Liver (tissue), 9 donors: ENCODE data around the gene C17orf58. TPM values are rescaled to one million over a fixed set of nuclear protein-coding genes. Genes with fewer than 3 reads are reported as not detected.

Experiments
- DNase-seq: peaks from one replicate; pipeline ENCODE4 v3.0.0-alpha.2; 2017; ENCODE audit warnings: low spot score
- H3K27ac ChIP-seq, 2 donors: one replicate each; pipeline ENCODE4 v1.7.0; 2013; ENCODE audit warnings: inconsistent platforms in 2 of 2, low read length in 2 of 2, control low read depth in 1 of 2, low read depth in 1 of 2, mild to moderate bottlenecking in 1 of 2
- H3K27me3 ChIP-seq, 4 donors: one replicate each; pipeline versions ENCODE4 v1.6.1 to v1.7.0; 2013; ENCODE audit warnings: low read length in 3 of 4, inconsistent platforms in 1 of 4, mild to moderate bottlenecking in 1 of 4, moderate library complexity in 1 of 4; ENCODE audit not compliant: control insufficient read depth in 4 of 4, insufficient read depth in 4 of 4
- H3K36me3 ChIP-seq, 4 donors: one replicate each; pipeline versions ENCODE4 v1.6.1 to v1.7.0; 2013; ENCODE audit warnings: low read length in 3 of 4, mild to moderate bottlenecking in 3 of 4, low read depth in 1 of 4, moderate library complexity in 1 of 4; ENCODE audit not compliant: control insufficient read depth in 4 of 4, insufficient read depth in 3 of 4
- H3K4me1 ChIP-seq, 4 donors: one replicate each; pipeline versions ENCODE4 v1.6.1 to v1.7.0; 2013; ENCODE audit warnings: low read length in 3 of 4, mild to moderate bottlenecking in 3 of 4, moderate library complexity in 1 of 4; ENCODE audit not compliant: control insufficient read depth in 4 of 4, insufficient read depth in 4 of 4
- H3K4me3 ChIP-seq, 3 donors: one replicate each; pipeline versions ENCODE4 v1.6.1 to v1.7.0; 2013; ENCODE audit warnings: low read length in 3 of 3, control low read depth in 1 of 3, low read depth in 1 of 3, mild to moderate bottlenecking in 1 of 3
- H3K9ac ChIP-seq, 2 donors: one replicate each; pipeline ENCODE4 v1.7.0; 2013; ENCODE audit warnings: low read length in 2 of 2, mild to moderate bottlenecking in 2 of 2, moderate library complexity in 2 of 2, control low read depth in 1 of 2, low read depth in 1 of 2
- H3K9me3 ChIP-seq, 4 donors: one replicate each; pipeline versions ENCODE4 v1.6.1 to v1.7.0; 2013; ENCODE audit warnings: low read length in 3 of 4; ENCODE audit not compliant: control insufficient read depth in 4 of 4
- EGR1 ChIP-seq, 2 donors: IDR thresholded peaks; 2 replicates each; pipeline ENCODE4 v1.6.1; 2016 to 2018; ENCODE audit warnings: antibody characterized with exemption in 2 of 2, low read depth in 2 of 2
- FOXA1 ChIP-seq: IDR thresholded peaks from 2 replicates; pipeline ENCODE4 v1.6.1; 2016; ENCODE audit warnings: antibody characterized with exemption
- FOXA2 ChIP-seq: IDR thresholded peaks from 2 replicates; pipeline ENCODE4 v1.6.1; 2016; ENCODE audit warnings: antibody characterized with exemption
- GABPA ChIP-seq, 2 donors: IDR thresholded peaks in 1 of 2; conservative IDR thresholded peaks in 1 of 2; 2 replicates each; pipeline ENCODE4 v1.6.1; 2016; ENCODE audit warnings: antibody characterized with exemption in 2 of 2, mild to moderate bottlenecking in 1 of 2, moderate library complexity in 1 of 2
- HNF4A ChIP-seq, 2 donors: conservative IDR thresholded peaks; 2 replicates each; pipeline ENCODE4 v1.6.1; 2016; ENCODE audit warnings: antibody characterized with exemption in 2 of 2, mild to moderate bottlenecking in 2 of 2
- HNF4G ChIP-seq: IDR thresholded peaks from 2 replicates; pipeline ENCODE4 v1.6.1; 2016; ENCODE audit warnings: antibody characterized with exemption
- JUND ChIP-seq, 2 donors: IDR thresholded peaks; 2 replicates each; pipeline ENCODE4 v1.6.1; 2016; ENCODE audit warnings: antibody characterized with exemption in 2 of 2
- NR2F2 ChIP-seq: IDR thresholded peaks from 2 replicates; pipeline ENCODE4 v1.6.1; 2016; ENCODE audit warnings: antibody characterized with exemption
- RAD21 ChIP-seq, 2 donors: IDR thresholded peaks; 2 replicates each; pipeline ENCODE4 v1.6.1; 2016; ENCODE audit warnings: antibody characterized with exemption in 2 of 2, mild to moderate bottlenecking in 2 of 2
- SP1 ChIP-seq: IDR thresholded peaks from 2 replicates; pipeline ENCODE4 v1.6.1; 2018; ENCODE audit warnings: antibody characterized with exemption, mild to moderate bottlenecking
- TAF1 ChIP-seq: conservative IDR thresholded peaks from 2 replicates; pipeline ENCODE4 v1.6.1; 2016; ENCODE audit warnings: antibody characterized with exemption, mild to moderate bottlenecking
- YY1 ChIP-seq: IDR thresholded peaks from 2 replicates; pipeline ENCODE4 v1.6.1; 2016; ENCODE audit warnings: antibody characterized with exemption, mild to moderate bottlenecking
- WGBS: extraction: QIAGEN DNeasy Blood & Tissue Kit; methylation state at CpG from one replicate; pipeline ENCODE4 v1.1.7; 2013; 5-methylcytosine and 5-hydroxymethylcytosine counted together
- polyA plus RNA-seq, 2 donors: library from polyadenylated mRNA; stranded (reverse) in 1 of 2; unstranded in 1 of 2; fragments of 200-250 nt in 1 of 2; fragments of >200 nt in 1 of 2; fragmentation: Nextera tagmentation in 1 of 2; extraction: Ambion mirVana in 1 of 2; gene quantifications; one replicate each; pipeline versions ENCODE4 v1.2.1 to v1.2.3, GENCODE V29; 2013 to 2015
- total RNA-seq, 2 donors: library from RNA; depleted of rRNA; stranded (reverse); fragments of >200 nt; gene quantifications; one replicate each; pipeline ENCODE4 v1.2.3, GENCODE V29; 2014
- TF ChIP-seq, protein P1 (sequence below): IDR thresholded peaks from 2 replicates; pipeline ENCODE4 v1.6.1; 2016; ENCODE audit warnings: antibody characterized with exemption, mild to moderate bottlenecking
- TF ChIP-seq, protein P2 (sequence below): IDR thresholded peaks from 2 replicates; pipeline ENCODE4 v1.6.1; 2016; ENCODE audit warnings: antibody characterized with exemption
- TF ChIP-seq, protein P3 (sequence below): fragments of 150-350 bp; IDR thresholded peaks from 2 replicates; pipeline ENCODE4 v1.5.1; 2017; ENCODE audit warnings: improper control_type of control experiment, low read depth, low read length; ENCODE audit not compliant: missing input control
- donor health status: healthy.
- donor health status: healthy.
- donor health status: healthy.
- donor health status: healthy.
- donor health status: healthy.

C17orf58 gene
- total and polyA plus RNA-seq, 4 donors: 6.4 to 13.4 (median 9.8) TPM

DNA sequence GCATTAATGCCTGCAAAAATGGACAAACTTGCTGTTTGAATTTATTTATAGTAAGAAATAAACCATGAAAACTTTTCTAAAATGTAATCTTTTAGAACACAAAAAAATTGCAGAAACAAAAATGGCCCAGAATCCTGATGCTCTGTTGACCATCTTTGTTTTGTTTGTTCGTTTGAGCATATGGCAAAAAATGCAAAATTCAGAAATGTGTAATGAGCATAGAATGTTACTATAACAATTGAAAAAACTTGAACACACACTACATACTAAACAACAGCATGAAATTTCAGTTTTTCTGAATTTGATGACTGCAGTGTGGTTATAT, 38.1 kb upstream of the C17orf58 start:
- Histone ChIP-seq H3K4me1 (peaks cover 2 to 20% (median 8%) of the 10 kb centered on the region in 4 donors), H3K9ac (no peak overlapping the region), H3K36me3 (peaks cover 0 to 9% (median 0%) of the 10 kb centered on the region in 4 donors), H3K27me3 (no peaks in the 10 kb centered on the region), H3K9me3 (no peaks in the 10 kb centered on the region), H3K27ac (no peak overlapping the region), H3K4me3 (no peak overlapping the region)
- DNase-seq: no peak
- no peak for TF ChIP-seq JUND (IDR thresholded peaks at IDR 0.05)
- no peak for TF ChIP-seq EGR1 (IDR thresholded peaks at IDR 0.05; ENCODE audit: low read depth in 2 of 2)
- TF ChIP-seq, protein P1, sequence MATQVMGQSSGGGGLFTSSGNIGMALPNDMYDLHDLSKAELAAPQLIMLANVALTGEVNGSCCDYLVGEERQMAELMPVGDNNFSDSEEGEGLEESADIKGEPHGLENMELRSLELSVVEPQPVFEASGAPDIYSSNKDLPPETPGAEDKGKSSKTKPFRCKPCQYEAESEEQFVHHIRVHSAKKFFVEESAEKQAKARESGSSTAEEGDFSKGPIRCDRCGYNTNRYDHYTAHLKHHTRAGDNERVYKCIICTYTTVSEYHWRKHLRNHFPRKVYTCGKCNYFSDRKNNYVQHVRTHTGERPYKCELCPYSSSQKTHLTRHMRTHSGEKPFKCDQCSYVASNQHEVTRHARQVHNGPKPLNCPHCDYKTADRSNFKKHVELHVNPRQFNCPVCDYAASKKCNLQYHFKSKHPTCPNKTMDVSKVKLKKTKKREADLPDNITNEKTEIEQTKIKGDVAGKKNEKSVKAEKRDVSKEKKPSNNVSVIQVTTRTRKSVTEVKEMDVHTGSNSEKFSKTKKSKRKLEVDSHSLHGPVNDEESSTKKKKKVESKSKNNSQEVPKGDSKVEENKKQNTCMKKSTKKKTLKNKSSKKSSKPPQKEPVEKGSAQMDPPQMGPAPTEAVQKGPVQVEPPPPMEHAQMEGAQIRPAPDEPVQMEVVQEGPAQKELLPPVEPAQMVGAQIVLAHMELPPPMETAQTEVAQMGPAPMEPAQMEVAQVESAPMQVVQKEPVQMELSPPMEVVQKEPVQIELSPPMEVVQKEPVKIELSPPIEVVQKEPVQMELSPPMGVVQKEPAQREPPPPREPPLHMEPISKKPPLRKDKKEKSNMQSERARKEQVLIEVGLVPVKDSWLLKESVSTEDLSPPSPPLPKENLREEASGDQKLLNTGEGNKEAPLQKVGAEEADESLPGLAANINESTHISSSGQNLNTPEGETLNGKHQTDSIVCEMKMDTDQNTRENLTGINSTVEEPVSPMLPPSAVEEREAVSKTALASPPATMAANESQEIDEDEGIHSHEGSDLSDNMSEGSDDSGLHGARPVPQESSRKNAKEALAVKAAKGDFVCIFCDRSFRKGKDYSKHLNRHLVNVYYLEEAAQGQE: no peak
- TF ChIP-seq, protein P2, sequence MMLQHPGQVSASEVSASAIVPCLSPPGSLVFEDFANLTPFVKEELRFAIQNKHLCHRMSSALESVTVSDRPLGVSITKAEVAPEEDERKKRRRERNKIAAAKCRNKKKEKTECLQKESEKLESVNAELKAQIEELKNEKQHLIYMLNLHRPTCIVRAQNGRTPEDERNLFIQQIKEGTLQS: no peak
- no peak for TF ChIP-seq TAF1
- TF ChIP-seq NR2F2: no peak
- TF ChIP-seq HNF4A (conservative IDR thresholded peaks at IDR 0.05): no peak
- TF ChIP-seq HNF4G: no peak
- TF ChIP-seq FOXA1: no peak
- TF ChIP-seq SP1: no peak
- TF ChIP-seq RAD21 (IDR thresholded peaks at IDR 0.05): no peak
- TF ChIP-seq GABPA (IDR thresholded peaks at IDR 0.05 in 1 of 2, conservative IDR thresholded peaks at IDR 0.05 in 1 of 2): no peak
- 76% methylated on average over 1 of the region's 1 CpG for WGBS

DNA sequence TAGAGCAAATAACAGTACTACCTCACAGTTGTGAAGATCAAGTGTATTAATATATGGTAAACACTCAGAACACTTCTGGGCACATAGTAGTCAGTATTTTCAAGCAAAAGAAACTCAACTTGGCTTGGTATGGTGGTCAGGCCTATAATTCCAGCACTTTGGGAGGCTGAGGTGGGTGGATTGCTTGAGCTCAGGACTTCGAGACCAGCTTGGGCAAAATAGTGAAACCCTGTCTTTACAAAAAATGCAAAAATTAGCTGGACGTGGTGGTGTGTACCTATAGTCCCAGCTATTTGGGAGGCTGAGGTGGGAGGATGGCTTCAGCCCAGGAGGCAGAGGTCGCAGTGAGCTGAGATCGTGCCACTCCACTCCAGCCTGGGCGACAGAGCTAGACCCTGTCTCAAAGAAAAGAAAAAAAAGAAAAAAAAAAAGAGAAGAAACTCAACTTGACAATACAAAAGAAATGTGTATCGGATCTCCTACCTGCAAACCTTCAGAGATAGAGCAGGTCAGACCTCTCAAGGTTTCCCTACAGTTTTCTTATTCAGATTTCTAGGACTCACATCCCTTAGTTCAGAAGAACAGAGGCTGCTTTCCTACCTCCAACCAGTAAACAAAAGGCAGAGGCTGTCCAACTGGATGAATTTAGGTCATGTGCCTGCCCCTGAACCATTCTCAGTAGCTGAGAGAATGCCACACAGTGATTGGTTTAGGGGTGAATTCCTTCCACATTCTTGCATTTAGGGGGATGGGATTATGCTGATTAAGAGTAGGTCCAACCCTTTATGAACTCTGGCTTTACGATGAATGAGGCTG, 37.6 kb upstream of the C17orf58 start:
- no peak for DNase-seq
- peaks cover 0 to 6% (median 0%) of the 10 kb centered on the region in 4 donors for H3K36me3 ChIP-seq
- no peak overlapping the region for H3K9ac ChIP-seq
- peaks cover 2 to 21% (median 8%) of the 10 kb centered on the region in 4 donors for H3K4me1 ChIP-seq
- no peak overlapping the region for H3K4me3 ChIP-seq
- 81% methylated on average over 7 of the region's 7 CpGs for WGBS
- H3K27me3 ChIP-seq: no peaks in the 10 kb centered on the region
- H3K27ac ChIP-seq: no peak overlapping the region
- no peaks in the 10 kb centered on the region for H3K9me3 ChIP-seq
- TF ChIP-seq NR2F2: no peak
- no peak for TF ChIP-seq FOXA2
- TF ChIP-seq, protein P3, sequence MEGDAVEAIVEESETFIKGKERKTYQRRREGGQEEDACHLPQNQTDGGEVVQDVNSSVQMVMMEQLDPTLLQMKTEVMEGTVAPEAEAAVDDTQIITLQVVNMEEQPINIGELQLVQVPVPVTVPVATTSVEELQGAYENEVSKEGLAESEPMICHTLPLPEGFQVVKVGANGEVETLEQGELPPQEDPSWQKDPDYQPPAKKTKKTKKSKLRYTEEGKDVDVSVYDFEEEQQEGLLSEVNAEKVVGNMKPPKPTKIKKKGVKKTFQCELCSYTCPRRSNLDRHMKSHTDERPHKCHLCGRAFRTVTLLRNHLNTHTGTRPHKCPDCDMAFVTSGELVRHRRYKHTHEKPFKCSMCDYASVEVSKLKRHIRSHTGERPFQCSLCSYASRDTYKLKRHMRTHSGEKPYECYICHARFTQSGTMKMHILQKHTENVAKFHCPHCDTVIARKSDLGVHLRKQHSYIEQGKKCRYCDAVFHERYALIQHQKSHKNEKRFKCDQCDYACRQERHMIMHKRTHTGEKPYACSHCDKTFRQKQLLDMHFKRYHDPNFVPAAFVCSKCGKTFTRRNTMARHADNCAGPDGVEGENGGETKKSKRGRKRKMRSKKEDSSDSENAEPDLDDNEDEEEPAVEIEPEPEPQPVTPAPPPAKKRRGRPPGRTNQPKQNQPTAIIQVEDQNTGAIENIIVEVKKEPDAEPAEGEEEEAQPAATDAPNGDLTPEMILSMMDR: no peak
- no peak for TF ChIP-seq GABPA (IDR thresholded peaks at IDR 0.05 in 1 of 2, conservative IDR thresholded peaks at IDR 0.05 in 1 of 2)
- no peak for TF ChIP-seq RAD21 (IDR thresholded peaks at IDR 0.05)
- no peak for TF ChIP-seq SP1
- TF ChIP-seq HNF4G: no peak
- TF ChIP-seq, protein P1: no peak
- no peak for TF ChIP-seq EGR1 (IDR thresholded peaks at IDR 0.05; ENCODE audit: low read depth in 2 of 2)
- TF ChIP-seq, protein P2: no peak
- no peak for TF ChIP-seq TAF1
- TF ChIP-seq YY1: no peak
